WERI-Rb-1 (cell line): ENCODE data around the gene STK4.

ENCODE experiments used
- DNase-seq: peaks from one replicate; pipeline ENCODE4 v3.0.0-alpha.2; 2020
- H3K27ac ChIP-seq: fragments of 250-450 bp; sonication (Bioruptor Pico); 2 replicates; pipeline ENCODE4 v1.5.1; 2020; ENCODE audit warnings: mild to moderate bottlenecking, moderate library complexity
- H3K27me3 ChIP-seq: fragments of 250-450 bp; sonication (Bioruptor Pico); 2 replicates; pipeline ENCODE4 v1.5.1; 2021; ENCODE audit warnings: mild to moderate bottlenecking, low read depth, moderate library complexity; ENCODE audit not compliant: insufficient read depth, severe bottlenecking
- H3K36me3 ChIP-seq: fragments of 250-450 bp; sonication (Bioruptor Pico); 2 replicates; pipeline ENCODE4 v1.5.1; 2020; ENCODE audit warnings: mild to moderate bottlenecking, moderate library complexity
- H3K4me3 ChIP-seq: 2 replicates; pipeline ENCODE4 v1.5.1; 2011; ENCODE audit warnings: low read depth, mild to moderate bottlenecking, control low read depth, low read length
- H3K9me3 ChIP-seq: fragments of 250-450 bp; sonication (Bioruptor Pico); 2 replicates; pipeline ENCODE4 v1.5.1; 2021; ENCODE audit warnings: mild to moderate bottlenecking, moderate library complexity; ENCODE audit not compliant: severe bottlenecking
- CTCF ChIP-seq: IDR thresholded peaks from 2 replicates; pipeline ENCODE4 v1.5.1; 2011; ENCODE audit warnings: low read depth, mild to moderate bottlenecking, control low read depth, inconsistent platforms, low read length

STK4 gene

GRCh38 chr20:44979090-44979621 lies 12.8 kb downstream of the STK4 start:
- H3K9me3 ChIP-seq: no peaks in the 10 kb centered on the region
- no peaks in the 10 kb centered on the region for H3K27me3 ChIP-seq
- no peak overlapping the region for H3K27ac ChIP-seq
- H3K4me3 ChIP-seq: no peak overlapping the region
- H3K36me3 ChIP-seq: peaks cover 45% of the 10 kb centered on the region
- DNase-seq: no peak
- TF ChIP-seq CTCF: no peak

GRCh38 chr20:44981736-44982406 lies 15.6 kb downstream of the STK4 start:
- no peaks in the 10 kb centered on the region for H3K27me3 ChIP-seq
- no peak for TF ChIP-seq CTCF
- DNase-seq: no peak
- H3K9me3 ChIP-seq: no peaks in the 10 kb centered on the region
- no peak overlapping the region for H3K27ac ChIP-seq
- peaks cover 39% of the 10 kb centered on the region for H3K36me3 ChIP-seq
- no peak overlapping the region for H3K4me3 ChIP-seq

GRCh38 chr20:44983093-44983674 lies 16.9 kb downstream of the STK4 start:
- H3K9me3 ChIP-seq: no peaks in the 10 kb centered on the region
- no peak overlapping the region for H3K27ac ChIP-seq
- H3K27me3 ChIP-seq: no peaks in the 10 kb centered on the region
- no peak overlapping the region for H3K4me3 ChIP-seq
- peaks cover 49% of the 10 kb centered on the region for H3K36me3 ChIP-seq
- DNase-seq: no peak
- no peak for TF ChIP-seq CTCF

- Histone ChIP-seq H3K4me3 (no peak overlapping the region), H3K27me3 (no peaks in the 10 kb centered on the region), H3K36me3 (peaks cover 25% of the 10 kb centered on the region), H3K27ac (no peak overlapping the region), H3K9me3 (no peaks in the 10 kb centered on the region)
- DNase-seq: no peak
- no peak for TF ChIP-seq CTCF
Observed at GRCh38 chr20:44988631-44989171, 22.4 kb downstream of the STK4 start.

- Histone ChIP-seq H3K9me3 (no peaks in the 10 kb centered on the region), H3K36me3 (peaks cover 23% of the 10 kb centered on the region), H3K27ac (no peak overlapping the region), H3K4me3 (no peak overlapping the region), H3K27me3 (no peaks in the 10 kb centered on the region)
- no peak for DNase-seq
- no peak for TF ChIP-seq CTCF
Observed at GRCh38 chr20:44990425-44990824, 24.1 kb downstream of the STK4 start.
